Small intestine (tissue), 7 donors: ENCODE results near the gene LEAP2. TPM values are rescaled to one million over a fixed set of nuclear protein-coding genes. Genes with fewer than 3 reads are reported as not detected.
"Not testable (repeated sequence)": the region's sequence is repeated elsewhere in the genome, so short reads cannot be mapped to it uniquely, and the experiment has no call there.

ENCODE experiments used
- DNase-seq, 2 donors: peaks; one replicate each; pipeline versions ENCODE4 v3.0.0 to v3.0.0-alpha.2; 2013
- FAIRE-seq: peaks from 2 replicates; lab custom pipeline; 2012; peaks lifted over from hg19 to GRCh38; lab: Jason Lieb, UNC
- H3K27ac ChIP-seq, 3 donors: one replicate each; pipeline ENCODE4 v1.5.1; 2013; ENCODE audit warnings: low read length in 2 of 3, mild to moderate bottlenecking in 2 of 3, control low read depth in 1 of 3, inconsistent platforms in 1 of 3, low read depth in 1 of 3, moderate library complexity in 1 of 3
- H3K27me3 ChIP-seq, 3 donors: one replicate each; pipeline ENCODE4 v1.6.1; 2013; ENCODE audit warnings: low read length in 3 of 3, inconsistent platforms in 1 of 3; ENCODE audit not compliant: control insufficient read depth in 3 of 3, insufficient read depth in 3 of 3
- H3K36me3 ChIP-seq, 3 donors: one replicate each; pipeline ENCODE4 v1.6.1; 2013; ENCODE audit warnings: low read length in 3 of 3, inconsistent platforms in 1 of 3, low read depth in 1 of 3, mild to moderate bottlenecking in 1 of 3, moderate library complexity in 1 of 3; ENCODE audit not compliant: control insufficient read depth in 3 of 3, insufficient read depth in 2 of 3
- H3K4me1 ChIP-seq, 3 donors: one replicate each; pipeline ENCODE4 v1.6.1; 2013; ENCODE audit warnings: low read length in 2 of 3, inconsistent platforms in 1 of 3, low read depth in 1 of 3, mild to moderate bottlenecking in 1 of 3, moderate library complexity in 1 of 3; ENCODE audit not compliant: control insufficient read depth in 3 of 3, insufficient read depth in 2 of 3
- H3K4me3 ChIP-seq, 3 donors: one replicate each; pipeline ENCODE4 v1.5.1; 2013; ENCODE audit warnings: low read length in 3 of 3, control low read depth in 1 of 3, inconsistent platforms in 1 of 3, low read depth in 1 of 3, mild to moderate bottlenecking in 1 of 3, moderate library complexity in 1 of 3
- H3K9me3 ChIP-seq, 2 donors: one replicate each; pipeline ENCODE4 v1.6.1; 2013; ENCODE audit warnings: low read depth in 1 of 2, low read length in 1 of 2; ENCODE audit not compliant: control insufficient read depth in 2 of 2, insufficient read depth in 1 of 2
- WGBS, 3 donors: extraction: QIAGEN DNeasy Blood & Tissue Kit; methylation state at CpG; one replicate each; pipeline ENCODE4 v1.1.7; 2013; 5-methylcytosine and 5-hydroxymethylcytosine counted together
- polyA plus RNA-seq, 4 donors: library from polyadenylated mRNA; stranded (reverse) in 3 of 4; unstranded in 1 of 4; fragments of 200-250 nt in 3 of 4; fragments of 120-200 nt in 1 of 4; gene quantifications; one replicate each; pipeline versions ENCODE4 v1.2.1 to v1.2.3, GENCODE V29; 2013
- donor health status: healthy with polysubstance abuse.
- donor health status: control.
- donor health status: control.
- donor health status: Bipolar disorder and iron deficiency.
- donor health status: healthy.

Gene LEAP2
- polyA plus RNA-seq, 4 donors, result 2.2 to 12.3 (median 6.6) TPM

GRCh38 chr5:132850066-132850465 is 23.4 kb upstream of the LEAP2 start:
- Histone ChIP-seq H3K4me1 (peaks cover 0 to 16% (median 0%) of the 10 kb centered on the region in 3 donors), H3K36me3 (no peaks in the 10 kb centered on the region), H3K9me3 (no peaks in the 10 kb centered on the region), H3K27ac (peak overlapping the region in 1 of 3 donors; percentile 14), H3K4me3 (no peak overlapping the region), H3K27me3 (no peaks in the 10 kb centered on the region)
- no peak for DNase-seq
- whole genome bisulfite sequencing, 3 donors, result 63 to 73% (median 70%) methylated on average over 2 of the region's 2 CpGs
- no peak for FAIRE-seq

- Histone ChIP-seq H3K27me3 (no peaks in the 10 kb centered on the region), H3K9me3 (no peaks in the 10 kb centered on the region), H3K4me3 (no peak overlapping the region), H3K27ac (no peak overlapping the region), H3K4me1 (peaks cover 0 to 16% (median 0%) of the 10 kb centered on the region in 3 donors), H3K36me3 (no peaks in the 10 kb centered on the region)
- WGBS, 3 donors, result 79 to 92% (median 82%) methylated on average over 3 of the region's 3 CpGs
- DNase-seq (no peak), FAIRE-seq (no peak)
Observed at GRCh38 chr5:132853323-132853722, 20.1 kb upstream of the LEAP2 start.

- 27 to 50% (median 44%) methylated on average over 1 of the region's 1 CpG for WGBS, 3 donors
- Histone ChIP-seq H3K27ac (no peak overlapping the region), H3K4me1 (peaks cover 0 to 12% (median 0%) of the 10 kb centered on the region in 3 donors), H3K27me3 (no peaks in the 10 kb centered on the region), H3K9me3 (no peaks in the 10 kb centered on the region), H3K36me3 (no peaks in the 10 kb centered on the region), H3K4me3 (no peak overlapping the region)
- no peak for DNase-seq
- FAIRE-seq, result peak; percentile 59
Observed at GRCh38 chr5:132853790-132854189, 19.7 kb upstream of the LEAP2 start.

GRCh38 chr5:132854301-132854700 is 19.2 kb upstream of the LEAP2 start:
- no peak for FAIRE-seq
- no peaks in the 10 kb centered on the region for H3K9me3 ChIP-seq
- H3K36me3 ChIP-seq, result no peaks in the 10 kb centered on the region
- H3K4me3 ChIP-seq, result no peak overlapping the region
- WGBS, 3 donors, result 25 to 29% (median 29%) methylated on average over 3 of the region's 3 CpGs
- H3K27me3 ChIP-seq, result no peaks in the 10 kb centered on the region
- peaks cover 0 to 7% (median 0%) of the 10 kb centered on the region in 3 donors for H3K4me1 ChIP-seq
- no peak overlapping the region for H3K27ac ChIP-seq
- no peak for DNase-seq

GRCh38 chr5:132854992-132855391 is 18.5 kb upstream of the LEAP2 start:
- 95 to 98% (median 97%) methylated on average over 5 of the region's 5 CpGs for WGBS, 3 donors
- FAIRE-seq, DNase-seq, H3K4me1 ChIP-seq, H3K36me3 ChIP-seq, H3K4me3 ChIP-seq, H3K9me3 ChIP-seq, H3K27ac ChIP-seq, H3K27me3 ChIP-seq: not testable (repeated sequence)

GRCh38 chr5:132856011-132856410 is 17.5 kb upstream of the LEAP2 start:
- FAIRE-seq (no peak), DNase-seq (no peak)
- no peaks in the 10 kb centered on the region for H3K9me3 ChIP-seq
- no peak overlapping the region for H3K4me3 ChIP-seq
- no peaks in the 10 kb centered on the region for H3K36me3 ChIP-seq
- 83 to 96% (median 85%) methylated on average over 3 of the region's 3 CpGs for WGBS, 3 donors
- H3K4me1 ChIP-seq, result peaks cover 0 to 2% (median 0%) of the 10 kb centered on the region in 3 donors
- H3K27me3 ChIP-seq, result no peaks in the 10 kb centered on the region
- H3K27ac ChIP-seq, result no peak overlapping the region

- no peak for FAIRE-seq
- Histone ChIP-seq H3K36me3 (no peaks in the 10 kb centered on the region), H3K27me3 (no peaks in the 10 kb centered on the region), H3K4me1 (peaks cover 0 to 15% (median 0%) of the 10 kb centered on the region in 3 donors), H3K4me3 (no peak overlapping the region), H3K27ac (no peak overlapping the region), H3K9me3 (no peaks in the 10 kb centered on the region)
- 72 to 91% (median 84%) methylated on average over 2 of the region's 2 CpGs for WGBS, 3 donors
- no peak for DNase-seq
Observed at GRCh38 chr5:132859889-132860437, 13.5 kb upstream of the LEAP2 start.

GRCh38 chr5:132860742-132861141 is 12.7 kb upstream of the LEAP2 start:
- no peak for FAIRE-seq

More at GRCh38 chr5:132860742-132861141, 12.7 kb upstream of the LEAP2 start:
- H3K4me3 ChIP-seq, result no peak overlapping the region
- H3K27ac ChIP-seq, result no peak overlapping the region
- no peaks in the 10 kb centered on the region for H3K36me3 ChIP-seq
- 74 to 85% (median 75%) methylated on average over 5 of the region's 5 CpGs for WGBS, 3 donors
- H3K4me1 ChIP-seq, result peaks cover 0 to 17% (median 0%) of the 10 kb centered on the region in 3 donors
- no peaks in the 10 kb centered on the region for H3K9me3 ChIP-seq
- H3K27me3 ChIP-seq, result no peaks in the 10 kb centered on the region
- no peak for DNase-seq
